Stimulated activated CD4-positive, alpha-beta T cell treated with anti-CD3 and anti-CD28 coated beads, Interleukin-1b, Interleukin-23, amount 100 ng/mL, for 1 hour (primary cell): ENCODE data around the gene ALDH4A1.
A peak's percentile ranks its signal among the peaks of the same experiment; 100 is the strongest.

Experiments used
- DNase-seq, 2 donors: peaks; one replicate each; pipeline ENCODE4 v3.0.0-alpha.2; 2020; ENCODE audit warnings: low read depth in 2 of 2

Gene ALDH4A1

DNA sequence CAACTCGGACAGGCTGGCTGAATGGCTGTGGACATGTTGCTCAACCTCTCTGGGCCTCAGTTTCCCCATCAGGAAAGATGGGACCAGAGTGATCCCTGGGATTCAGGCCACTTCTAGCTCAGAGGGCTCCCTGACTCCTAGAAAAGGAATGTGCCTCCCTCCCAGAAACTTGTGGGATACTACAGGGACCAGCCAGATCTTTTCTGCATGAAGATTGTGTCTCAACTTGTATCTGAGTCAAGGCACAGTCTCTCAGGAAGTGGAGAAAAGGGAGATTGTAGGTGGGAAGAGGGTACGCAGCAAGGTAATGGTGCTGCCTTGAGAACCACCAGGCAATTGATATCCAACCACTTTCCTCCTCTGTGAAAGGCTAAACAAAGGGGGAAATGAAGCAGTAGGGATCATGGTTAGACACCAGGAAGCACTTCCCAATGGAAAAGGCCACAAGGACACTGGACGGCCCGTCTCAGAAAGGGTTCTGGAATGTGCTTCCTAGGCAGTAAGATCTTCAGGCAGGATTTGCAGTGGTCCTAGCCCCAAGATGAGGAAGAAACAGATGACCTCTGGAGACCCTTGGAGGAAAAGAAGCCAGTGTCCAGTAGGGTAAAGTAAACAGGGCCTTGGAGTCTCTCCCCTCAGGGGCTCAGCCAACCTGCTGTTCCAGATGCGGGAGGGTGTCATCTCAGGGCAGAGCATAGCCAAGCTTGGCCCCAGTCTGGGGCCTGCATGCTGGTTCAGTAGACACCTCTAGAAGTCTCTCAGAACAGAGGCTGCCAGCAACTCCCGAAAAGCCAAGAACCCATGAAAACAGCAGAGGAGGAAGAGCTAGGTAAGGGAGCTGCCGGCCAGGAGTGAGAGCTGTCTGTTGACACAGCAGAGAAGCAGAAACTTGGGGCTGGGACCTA, 37.3 kb upstream of the ALDH4A1 start:
- no peak for DNase-seq

DNA sequence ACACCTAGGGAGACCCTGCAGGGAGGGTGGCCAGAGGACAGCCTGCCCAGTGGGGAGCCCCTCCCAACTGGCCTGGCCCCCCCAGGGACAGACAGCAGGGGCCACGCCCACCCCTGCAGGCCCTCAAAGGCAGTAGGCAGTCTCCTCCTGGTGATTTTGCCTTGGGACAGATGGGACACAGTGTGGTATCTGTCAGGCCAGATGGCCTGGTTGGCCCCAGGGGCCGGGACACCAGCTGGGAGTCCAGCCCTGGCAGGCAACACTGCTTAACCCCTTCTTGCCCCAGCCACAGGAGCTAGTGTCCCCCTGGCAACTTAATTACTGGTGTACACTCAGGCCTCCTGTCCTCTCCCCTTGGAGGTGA, 36.3 kb upstream of the ALDH4A1 start:
- no peak for DNase-seq

DNA sequence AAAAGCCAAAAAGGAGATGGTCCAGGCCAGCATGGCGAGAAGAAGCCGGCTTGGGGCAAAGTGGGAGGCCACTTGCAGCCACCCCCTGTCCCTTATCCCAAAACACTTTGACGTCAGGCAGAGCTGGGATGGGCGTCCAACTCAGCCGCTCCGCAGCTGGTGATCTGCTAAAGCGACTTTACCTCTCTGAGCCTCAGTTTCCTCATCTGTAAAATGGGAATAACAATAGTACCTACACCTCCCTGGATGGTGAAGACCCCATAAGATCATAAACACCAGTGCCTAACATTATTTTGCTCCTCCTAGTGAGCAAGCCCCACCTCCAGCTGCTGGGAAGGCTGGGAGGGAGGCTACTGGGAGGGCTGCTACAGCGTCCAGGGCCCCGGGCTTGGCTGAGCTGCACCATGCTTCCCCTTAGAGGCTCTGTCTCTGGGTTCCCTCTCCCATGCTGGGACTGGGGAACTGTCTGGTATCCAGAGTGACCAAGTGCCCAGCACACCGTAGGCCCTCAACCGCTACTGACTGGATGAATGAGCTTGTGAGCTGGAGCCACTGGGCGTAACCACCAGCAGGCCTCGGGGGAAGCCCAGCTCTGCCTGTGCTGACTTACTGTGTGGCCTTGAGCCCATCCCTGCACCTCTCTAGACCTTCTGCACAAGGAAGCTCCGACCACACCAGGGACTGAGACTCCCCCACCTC, 35.8 kb upstream of the ALDH4A1 start:
- DNase-seq = no peak

DNA sequence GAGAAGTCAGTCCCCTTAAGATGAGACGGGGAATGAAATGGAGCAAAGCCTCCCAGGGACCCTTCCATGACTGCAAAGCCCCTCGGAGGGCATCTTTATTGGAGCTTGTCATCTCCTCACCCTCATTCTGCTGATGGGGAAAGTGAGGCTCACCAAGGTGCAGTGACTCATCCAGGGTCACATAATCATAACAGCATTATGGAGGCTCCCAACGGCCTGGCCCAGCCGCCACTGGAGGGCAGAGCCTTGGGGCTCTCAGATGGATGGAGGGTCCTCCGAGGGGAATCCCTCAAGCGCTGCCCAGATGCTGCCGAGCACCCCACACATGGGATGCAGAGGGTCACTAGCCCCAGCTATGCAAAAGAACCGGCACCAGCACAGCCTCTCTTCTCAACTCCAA, 35.2 kb upstream of the ALDH4A1 start:
- DNase-seq = no peak

DNA sequence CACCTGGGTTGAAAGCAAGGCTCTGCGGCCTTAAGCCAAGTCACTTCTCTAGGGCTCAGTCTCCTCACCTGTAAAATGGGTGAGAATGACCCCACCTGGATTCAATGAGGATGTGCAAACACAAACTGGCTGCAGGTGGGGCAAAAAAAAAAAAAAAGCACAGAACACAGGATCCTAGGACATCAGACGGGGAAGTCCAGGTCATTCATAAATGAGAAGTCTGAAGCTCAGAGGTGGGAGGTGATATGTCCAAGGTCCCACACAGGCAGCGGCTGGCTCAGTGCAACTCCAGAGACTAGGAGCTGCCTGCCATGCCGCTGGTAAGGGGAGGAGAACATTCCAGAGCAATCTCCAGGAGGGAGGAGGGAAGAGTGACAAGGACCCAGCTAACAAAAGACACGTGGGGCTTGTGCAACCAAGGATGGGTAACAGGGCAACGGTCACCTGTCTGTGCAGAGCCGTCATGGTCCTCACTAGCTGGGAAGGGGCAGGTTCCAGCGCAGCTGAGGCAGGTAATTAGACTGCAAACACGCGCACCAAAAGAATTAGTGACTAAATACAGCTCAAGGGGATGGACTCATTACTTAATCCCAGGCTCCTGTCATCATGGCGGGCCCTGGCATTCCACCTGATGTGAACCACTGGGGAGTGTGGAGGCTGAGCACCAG, 34.6 kb upstream of the ALDH4A1 start:
- DNase-seq = no peak

DNA sequence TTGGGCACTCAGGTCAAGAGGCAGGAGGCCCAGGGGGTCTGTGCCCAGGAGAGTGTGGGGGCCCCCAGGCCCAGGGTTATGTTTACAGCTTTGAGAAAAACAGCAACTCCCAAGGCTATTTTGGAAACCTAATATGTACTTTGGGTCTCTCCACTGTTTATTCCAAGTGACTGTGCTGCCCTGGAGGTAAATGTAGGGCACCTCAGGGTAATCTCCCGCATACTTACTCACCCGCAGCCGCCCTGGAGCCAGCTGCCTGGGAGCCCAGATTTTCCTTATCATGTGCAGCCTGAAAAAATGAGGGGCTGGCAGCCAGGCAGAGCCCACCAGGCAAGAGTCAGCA, 34.1 kb upstream of the ALDH4A1 start:
- DNase-seq = no peak

DNA sequence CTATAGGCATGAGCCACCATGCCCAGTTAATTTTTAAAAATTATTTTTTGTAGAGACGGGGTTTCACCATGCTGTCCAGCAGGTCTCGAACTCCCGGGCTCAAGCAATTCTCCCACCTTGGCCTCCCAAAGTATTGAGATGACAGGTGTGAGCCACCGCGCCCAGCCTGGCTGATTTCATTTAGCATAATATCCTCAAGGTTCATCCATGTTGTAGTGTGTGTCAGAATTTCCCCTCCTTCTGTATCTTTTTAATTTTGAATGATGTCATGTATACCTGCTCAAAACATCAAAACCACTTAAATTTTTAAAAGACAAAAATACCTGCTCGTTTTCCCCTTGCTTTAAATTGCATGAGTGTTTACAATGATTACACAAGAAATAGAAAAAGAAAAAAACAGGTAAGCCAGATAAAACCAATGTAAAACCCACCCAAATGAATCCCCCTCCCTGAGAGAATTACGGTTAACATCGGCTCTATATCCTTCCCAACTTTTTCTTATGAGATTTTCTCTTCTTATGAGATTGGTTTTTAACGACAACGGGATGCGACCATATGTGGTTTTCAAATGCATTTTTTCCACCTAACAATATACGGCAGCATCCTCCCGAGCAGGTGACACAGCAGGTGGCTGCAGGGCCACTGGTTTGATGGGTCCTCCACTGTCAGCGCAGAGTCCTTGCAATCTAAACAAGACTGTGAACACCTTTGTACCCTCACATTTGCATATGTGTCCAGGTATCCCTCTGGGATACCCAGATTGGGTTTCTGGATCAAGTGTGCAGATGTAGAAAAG, 32.0 kb upstream of the ALDH4A1 start:
- DNase-seq = no peak

DNA sequence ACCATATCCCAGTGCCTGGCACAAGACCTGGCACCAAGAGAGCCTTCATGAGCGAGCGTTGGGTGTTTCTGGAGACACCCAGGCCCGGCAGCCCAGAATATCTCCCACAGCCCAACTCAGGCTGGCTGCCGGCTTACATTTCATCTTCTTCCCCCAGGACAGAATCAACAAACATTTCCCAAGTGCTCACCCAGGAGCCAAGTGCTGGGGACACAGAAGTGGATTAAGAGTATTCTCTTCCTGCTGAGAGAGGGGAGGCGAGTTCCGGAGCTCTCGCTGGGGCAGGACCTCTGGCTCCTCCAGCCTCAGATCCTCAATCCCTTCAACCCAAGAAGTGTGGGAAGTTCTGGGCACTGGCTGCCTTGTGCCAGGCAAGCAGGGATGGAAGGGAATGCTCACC, 30.5 kb upstream of the ALDH4A1 start:
- no peak for DNase-seq

DNA sequence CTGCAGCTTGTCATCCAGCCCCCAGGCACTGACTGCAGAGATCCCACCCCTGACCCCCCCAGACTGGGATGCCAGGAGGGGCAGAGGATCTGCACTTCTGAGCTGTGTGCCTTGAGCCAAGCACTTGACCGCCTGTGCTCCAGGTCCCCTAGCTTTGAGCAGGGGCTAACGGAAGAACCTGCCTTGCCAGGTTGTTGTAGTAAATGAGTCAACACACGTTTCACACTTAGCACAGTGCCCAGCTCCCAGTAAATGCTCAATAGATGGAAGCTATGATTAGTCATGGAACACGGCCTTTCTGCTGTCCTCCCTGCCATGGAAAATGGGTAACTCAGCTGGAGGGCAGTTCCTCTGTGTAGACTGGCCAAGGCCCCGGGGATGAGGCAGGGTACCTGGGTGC, 30.0 kb upstream of the ALDH4A1 start:
- DNase-seq = no peak

DNA sequence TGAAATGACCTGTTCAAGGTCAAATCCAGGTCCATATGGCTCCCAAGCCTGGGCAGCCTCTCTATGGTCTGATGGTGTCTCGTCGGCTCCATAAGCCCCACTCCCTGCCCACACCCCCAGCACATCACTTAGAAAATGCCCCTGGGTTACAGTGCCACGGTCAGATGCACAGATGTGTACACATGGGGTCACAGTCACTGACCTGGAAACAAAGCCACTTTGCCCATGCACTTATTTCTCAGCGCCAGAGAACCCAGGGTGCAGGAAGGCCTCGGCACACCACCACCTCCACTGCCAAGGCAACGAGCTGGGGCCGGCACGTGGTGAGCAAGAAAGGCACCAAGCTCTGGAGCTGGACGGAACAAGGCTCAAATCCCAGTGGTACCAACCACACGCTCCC, 29.4 kb upstream of the ALDH4A1 start:
- DNase-seq = no peak

DNA sequence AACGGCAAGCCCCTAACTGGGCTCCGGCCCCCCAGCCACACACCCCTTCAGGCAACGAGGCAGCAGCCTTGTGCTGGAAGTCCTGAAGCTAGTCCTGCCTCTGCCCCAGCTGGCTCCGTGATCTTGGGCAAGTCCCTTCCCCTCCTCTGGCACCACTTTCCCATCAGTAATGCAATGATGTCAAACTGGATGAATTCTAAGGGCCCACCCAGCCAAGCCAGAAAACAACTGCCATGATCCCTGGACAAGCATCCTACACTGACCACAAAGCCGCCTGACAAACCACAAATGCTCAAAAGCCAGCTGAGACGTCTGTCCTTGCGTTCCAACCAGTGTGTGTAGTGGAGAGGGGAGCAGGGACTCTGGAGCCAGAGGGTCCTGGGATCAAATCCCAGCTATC, 27.3 kb upstream of the ALDH4A1 start:
- DNase-seq = no peak

DNA sequence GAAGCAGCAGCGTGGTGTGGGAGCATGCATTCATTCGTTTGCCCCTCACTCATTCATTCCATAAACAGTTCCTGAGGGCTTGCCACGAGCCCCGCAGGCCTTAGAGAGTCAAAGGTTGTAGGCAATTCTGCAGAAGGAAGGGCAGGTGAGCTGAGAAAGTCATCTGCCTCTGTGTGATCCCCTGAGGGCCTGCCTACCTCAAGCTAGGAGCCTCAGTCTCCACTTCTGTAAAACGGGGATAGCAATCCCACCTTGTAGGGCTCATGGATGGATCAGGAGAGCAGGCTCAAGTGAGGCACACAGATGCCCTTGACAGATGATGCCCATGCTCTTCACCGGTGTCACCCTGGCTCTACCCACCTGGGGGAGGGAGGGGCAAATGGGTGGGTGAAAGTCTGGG, 26.6 kb upstream of the ALDH4A1 start:
- no peak for DNase-seq

DNA sequence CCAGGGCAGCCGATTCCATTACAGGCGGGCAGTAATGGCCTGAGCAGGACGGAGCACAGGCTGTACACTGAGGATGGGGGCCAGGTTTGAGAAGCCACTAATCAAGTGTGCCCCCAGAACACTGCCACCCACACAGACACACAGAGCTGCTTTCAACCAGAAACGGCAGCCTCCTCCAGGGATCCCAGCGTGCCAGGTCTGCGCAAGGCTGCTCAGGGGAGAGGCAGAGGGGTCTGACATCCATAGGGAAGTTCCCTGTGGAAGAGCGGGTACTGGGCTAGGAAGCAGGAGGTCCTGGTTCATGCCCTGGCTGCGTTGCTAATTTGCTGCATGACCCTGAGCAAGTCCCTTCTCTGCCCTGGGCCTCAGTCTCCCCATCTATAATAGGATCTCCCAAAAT, 26.1 kb upstream of the ALDH4A1 start:
- DNase-seq = no peak

DNA sequence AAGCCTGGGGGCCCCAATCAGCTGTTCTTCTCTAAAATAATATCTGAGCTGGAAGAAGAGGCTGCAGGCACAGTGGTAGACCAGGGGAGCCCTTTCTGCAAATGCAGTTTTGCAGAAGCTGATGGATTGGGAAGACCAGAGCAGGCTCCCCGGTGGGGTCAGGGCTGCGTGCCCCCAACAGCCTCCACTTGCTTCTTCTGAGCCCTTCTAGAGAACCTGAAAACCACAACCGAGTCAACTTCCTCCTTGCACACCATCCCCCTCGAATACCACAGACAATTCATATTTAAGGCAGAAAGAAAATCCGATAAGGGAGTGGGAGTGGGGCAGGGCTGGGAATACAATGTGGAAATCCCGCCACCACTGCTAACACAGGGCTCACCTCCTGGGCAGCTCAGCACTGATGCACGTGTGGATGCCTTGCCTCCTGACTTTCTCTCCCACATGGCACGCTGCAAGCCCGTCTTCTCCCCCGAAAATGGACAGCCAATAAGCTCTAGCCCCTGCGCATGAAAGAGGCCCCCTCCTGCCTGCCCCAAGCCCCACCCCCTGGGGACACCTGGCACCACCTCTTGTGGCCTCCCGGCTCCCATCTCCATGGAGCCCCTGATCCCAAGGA, 25.4 kb upstream of the ALDH4A1 start:
- DNase-seq = no peak

DNA sequence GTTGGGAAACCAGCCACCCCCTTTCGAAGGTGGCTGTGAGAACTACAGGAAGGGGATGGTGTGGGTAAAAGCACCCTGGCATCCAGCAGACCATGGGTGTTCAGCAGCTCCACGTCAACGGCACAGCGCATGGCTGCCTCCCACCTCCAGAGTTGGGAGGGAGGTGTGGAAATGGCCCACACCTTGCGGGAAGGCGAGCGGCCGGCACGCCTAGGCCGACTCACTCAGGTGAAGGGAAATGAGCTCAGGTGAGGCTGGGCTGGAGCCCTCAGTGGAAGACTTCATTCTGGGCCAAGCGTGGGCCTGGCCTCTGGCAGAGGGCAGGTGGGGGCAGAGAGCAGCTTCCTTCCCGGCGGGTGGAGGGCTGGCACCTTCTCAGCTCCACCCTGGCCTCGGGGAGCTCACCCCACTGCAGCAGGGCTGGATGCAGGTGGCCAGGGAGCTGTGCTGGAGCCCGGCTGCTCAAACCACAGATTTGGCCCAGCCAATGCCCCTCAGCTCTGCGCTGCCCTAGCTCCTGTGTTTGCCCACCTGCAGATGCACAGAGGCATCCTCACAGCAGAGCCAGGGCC, 24.8 kb upstream of the ALDH4A1 start:
- DNase-seq = no peak

DNA sequence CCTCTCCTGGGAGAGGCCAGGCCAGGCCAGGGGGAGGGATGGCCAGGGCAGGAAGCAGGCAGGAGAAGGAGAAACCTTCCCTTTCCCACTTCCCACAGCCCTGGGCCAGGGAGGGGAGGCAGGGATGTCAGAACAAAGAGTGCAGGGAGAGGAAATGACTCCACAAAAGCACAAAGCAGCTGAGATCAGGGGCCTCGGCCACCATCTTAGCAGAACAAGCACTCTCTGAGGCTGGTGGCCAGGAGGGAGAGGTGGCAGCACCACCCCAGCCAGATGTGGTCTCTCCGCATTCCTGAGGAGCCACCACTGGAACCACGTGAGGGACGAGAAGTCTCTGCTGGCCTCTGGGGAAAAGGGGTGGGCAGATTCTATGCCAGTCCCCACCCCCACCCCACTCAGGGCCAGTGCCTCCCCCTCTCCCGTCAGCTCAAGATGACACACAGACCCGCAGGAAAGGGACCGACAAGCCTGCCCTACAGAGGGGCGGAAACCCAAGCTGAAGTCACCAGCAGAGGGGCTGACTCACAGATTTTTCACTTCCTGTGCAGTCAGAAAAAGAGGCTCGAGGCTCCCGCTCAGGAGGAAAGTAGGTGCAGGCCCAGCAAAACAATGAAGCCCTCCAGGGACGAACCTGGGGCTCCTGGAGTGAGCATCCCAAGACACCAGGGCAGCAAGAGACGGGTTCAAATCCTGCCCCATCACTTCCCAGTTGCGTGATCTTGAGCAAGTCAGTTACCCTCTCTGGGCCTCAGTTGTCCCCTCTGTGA, 24.1 kb upstream of the ALDH4A1 start:
- DNase-seq = peak; percentile 49 to 68

DNA sequence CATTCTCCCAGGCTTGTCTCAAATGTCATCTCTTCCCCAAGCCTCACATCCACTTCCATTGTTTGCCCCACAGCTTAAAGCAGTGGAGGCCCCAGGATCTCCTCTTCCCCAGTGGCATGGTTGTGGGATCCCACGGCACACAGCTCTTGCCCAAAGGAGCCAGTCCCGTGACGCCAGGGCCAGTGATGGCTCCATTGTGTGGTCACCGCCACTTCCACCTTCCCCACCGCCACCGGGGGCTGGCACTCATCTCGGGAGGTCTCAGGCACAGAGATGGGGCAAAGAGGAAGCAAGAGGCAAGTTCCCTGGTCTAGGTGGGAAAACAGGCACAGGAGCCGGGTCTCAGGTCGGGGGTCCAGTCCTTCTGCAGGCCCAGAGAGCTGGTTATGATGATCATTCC, 22.9 kb upstream of the ALDH4A1 start:
- no peak for DNase-seq

DNA sequence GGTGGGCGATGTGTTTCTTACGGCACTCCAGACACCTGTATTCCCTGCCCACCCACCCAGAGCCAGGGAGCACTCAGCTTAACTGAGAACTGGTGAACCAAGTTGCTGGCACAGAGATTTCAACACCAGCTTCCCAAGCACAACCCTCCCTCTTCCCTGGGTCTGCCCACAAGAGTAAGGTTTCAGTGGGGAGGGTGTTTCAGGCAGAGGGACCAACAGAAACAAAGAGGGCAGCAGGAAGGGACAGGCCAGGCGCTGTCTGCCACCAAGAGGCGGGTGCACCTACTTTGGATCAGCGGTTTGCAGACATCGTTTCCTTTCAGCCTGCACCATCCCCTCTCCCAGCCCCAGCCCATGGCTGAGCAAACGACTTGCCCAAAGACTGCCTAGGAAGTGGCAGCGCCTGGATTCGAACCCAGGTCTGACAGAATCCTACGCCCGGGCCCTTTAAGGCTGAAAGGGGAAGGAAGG, 21.9 kb upstream of the ALDH4A1 start:
- no peak for DNase-seq

DNA sequence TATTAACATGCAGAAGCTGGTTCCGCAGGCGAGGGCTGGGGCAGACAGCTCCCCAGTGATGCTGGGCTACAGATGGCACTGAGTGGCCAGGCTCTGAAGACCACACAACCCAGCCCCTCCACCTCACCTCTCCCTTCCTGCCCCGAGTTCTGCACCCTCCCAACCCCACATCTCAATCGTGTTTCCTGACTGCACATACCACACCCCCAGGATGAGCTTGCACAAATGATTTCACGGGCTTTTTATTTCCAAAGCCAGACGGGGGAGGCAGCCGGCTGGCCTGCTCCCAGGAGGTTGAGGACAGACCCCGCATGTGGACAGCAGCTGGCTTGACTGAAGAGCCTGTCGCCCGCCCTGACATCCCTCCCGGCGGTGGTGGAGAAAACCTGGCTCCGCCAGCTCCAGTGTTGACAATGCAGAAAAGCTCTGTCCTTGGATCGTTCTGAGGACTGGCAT, 21.4 kb upstream of the ALDH4A1 start:
- DNase-seq = no peak
